GM21367 (cell line): ENCODE measurements around the gene AJUBA.
"Not testable (repeated sequence)": the region's sequence is repeated elsewhere in the genome, so short reads cannot be mapped to it uniquely, and the experiment has no call there.

Experiments
- ATAC-seq: cut with Tn5 transposase; IDR thresholded peaks from one replicate; pipeline ENCODE4 v1.9.1; 2021; ENCODE audit not compliant: unreplicated experiment

Gene AJUBA

DNA sequence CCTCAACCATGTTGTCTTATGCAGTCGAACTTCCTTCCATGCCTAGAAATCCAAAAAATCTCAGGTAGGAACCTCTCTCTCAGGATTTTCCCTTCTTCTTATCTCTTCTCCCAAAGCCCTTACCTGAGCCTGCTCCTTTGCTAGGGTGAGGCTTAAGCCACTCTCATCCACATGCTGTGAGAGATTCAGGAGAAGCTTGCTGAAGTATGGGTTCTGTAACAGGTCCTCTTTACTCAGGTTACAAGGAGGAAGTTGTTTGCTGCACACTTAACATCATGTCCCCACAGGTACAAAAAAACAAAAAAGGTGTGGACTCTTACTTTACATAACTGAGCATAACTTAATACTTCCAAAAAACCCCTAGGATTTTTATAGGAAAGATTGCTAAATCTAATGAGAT lies 29.9 kb downstream of the AJUBA start:
- ATAC-seq = no peak

DNA sequence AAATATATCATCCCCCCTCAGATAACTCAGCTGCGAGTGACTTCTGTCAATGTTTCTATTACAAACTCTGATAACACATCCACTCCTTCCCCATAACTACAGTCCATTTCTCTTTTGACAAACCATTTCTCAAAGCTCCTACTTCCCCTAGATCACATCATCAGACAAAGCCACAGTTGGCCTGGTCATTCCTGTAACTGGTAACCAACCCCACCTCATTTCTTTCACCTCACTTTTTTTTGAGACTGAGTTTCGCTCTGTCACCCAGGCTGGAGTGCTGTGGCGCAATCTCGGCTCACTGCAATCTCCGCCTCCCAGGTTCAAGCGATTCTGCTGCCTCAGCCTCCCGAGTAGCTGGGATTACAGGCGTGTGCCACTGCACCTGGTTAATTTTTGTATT lies 30.6 kb downstream of the AJUBA start:
- not testable (repeated sequence) for ATAC-seq

DNA sequence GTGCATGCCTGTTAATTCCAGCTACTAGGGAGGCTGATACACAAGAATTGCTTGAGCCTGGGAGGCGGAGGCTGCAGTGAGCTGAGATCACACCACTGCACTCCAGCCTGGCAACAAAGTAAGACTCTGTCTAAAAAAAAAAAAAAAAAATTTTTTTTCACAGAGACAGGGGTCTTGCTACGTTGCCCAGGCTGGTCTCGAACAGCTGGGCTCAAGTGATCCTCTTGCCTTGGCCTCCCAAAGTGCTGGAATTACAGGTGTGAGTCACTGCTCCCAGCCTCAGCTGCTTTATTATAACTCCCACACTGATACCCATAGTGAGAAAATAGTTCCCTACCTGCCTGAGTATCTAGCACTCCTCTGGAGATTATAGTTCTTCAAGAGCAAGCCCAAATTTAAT lies 36.7 kb downstream of the AJUBA start:
- no peak for ATAC-seq

DNA sequence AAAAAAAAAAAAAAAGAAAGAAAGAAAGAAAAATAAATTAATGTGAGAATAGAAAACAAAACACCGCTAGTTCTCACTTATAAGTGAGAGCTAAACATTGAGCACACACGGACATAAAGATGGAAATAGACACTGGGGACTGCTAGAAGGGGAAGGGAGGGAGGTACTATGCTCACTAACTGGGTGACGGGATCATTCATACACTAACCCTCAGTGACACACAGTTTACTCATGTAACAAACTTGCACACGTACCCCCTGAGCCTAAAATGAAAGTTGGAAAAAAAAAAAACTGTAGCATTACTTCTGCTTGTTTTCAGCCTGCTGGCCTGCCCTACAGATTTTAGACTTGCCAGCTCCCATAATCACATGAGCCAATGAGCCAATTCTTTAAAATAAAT lies 42.7 kb downstream of the AJUBA start:
- no peak for ATAC-seq

DNA sequence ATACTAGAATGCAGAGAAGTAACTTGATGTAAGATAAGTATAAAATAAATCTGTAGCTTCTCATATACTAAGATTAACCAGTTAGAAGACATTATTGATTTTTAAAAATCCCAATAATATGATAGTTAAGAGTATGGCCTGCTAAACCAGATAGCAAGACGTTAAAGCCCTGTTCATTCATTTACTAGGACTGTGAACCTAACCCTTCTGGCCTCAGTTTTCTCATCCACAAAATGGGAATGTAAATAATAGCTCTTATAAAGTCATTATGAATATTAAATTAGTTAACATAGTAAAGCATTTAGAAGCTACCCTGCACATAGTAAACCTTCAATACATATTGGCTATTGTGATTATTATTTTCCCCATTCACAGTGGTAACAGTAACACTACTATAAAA lies 47.2 kb downstream of the AJUBA start:
- no peak for ATAC-seq

DNA sequence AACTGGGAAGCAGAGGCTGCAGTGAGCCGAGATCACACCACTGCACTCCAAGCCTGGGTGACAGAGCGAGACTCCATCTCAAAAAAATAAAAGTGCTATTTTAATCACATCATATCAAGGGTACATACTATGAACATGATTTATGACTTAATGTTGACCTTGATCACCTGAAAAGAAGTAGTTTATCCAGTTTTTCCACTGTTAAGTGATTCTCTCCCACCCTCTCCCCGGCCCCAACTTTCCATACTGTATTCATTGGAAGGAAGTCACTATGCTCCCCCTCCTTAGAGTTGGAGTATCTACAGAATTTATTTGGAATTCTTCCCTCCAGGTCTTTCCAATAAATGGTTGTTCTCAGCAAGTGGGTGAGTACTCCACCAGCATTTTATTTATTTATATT lies 50.2 kb downstream of the AJUBA start:
- ATAC-seq = no peak

DNA sequence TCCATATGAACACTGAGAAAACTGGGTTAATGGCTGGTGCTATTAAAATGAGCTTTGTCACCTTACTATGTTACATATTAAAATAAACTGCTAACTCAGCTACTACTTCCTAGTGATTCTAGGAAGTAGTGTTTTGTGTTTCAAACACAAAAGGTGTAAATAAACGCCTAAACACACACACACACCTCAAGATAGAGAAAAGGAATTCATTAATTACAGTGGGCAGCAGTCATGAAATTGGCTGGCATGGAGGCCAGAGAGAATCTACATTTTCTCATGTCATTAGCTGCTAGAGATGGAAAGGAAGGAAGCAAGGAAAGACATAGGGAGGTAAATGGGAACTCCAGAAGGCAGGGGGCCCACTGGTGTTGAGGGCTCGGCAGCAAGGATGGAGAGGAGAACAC lies 52.4 kb downstream of the AJUBA start:
- ATAC-seq = no peak

DNA sequence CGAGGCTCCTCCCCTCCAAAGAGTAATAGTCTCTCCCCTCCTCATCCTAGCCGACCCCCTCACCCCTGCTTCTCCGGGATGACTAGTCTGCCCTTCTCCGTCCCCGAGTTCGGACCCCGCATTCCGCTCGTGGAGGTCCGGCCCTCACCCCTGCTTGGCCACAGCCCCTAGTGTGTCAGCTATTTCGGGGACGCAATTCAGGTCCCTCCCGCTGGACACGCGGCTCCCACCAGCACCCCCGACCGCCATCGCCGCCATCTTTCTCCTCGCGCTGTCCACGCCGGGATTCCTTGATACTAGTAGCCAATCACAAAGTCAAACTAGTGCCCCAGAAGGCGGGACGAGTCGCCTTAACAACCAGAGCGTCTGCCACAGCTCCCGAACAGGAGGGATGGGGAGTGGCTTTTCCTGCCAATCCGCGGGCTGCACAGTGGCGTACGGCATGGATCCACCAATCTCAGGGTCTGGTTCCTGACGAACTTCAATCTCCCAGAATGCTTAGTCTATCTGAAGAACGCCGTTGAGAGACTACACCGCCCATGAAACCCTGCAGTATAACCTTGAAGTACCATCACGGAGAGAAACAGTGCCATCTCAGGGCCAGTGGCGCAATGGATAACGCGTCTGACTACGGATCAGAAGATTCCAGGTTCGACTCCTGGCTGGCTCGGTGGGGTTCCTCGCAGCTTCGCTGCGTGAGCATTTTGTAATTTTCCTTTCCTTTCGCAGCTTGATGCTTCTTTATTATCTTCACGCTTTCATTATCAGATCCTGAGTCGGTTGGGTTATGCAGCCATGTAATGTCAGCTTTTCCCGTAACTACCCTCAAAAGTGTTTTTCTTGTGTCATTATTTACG lies 53.0 kb downstream of the AJUBA start, which contains the start of gene PRMT5:
PRMT5 (minus strand) TSS at position 273 of the 857 bp plus-strand sequence; CDS start at position 258, 15 bp downstream.
- peak; percentile 84 for ATAC-seq

DNA sequence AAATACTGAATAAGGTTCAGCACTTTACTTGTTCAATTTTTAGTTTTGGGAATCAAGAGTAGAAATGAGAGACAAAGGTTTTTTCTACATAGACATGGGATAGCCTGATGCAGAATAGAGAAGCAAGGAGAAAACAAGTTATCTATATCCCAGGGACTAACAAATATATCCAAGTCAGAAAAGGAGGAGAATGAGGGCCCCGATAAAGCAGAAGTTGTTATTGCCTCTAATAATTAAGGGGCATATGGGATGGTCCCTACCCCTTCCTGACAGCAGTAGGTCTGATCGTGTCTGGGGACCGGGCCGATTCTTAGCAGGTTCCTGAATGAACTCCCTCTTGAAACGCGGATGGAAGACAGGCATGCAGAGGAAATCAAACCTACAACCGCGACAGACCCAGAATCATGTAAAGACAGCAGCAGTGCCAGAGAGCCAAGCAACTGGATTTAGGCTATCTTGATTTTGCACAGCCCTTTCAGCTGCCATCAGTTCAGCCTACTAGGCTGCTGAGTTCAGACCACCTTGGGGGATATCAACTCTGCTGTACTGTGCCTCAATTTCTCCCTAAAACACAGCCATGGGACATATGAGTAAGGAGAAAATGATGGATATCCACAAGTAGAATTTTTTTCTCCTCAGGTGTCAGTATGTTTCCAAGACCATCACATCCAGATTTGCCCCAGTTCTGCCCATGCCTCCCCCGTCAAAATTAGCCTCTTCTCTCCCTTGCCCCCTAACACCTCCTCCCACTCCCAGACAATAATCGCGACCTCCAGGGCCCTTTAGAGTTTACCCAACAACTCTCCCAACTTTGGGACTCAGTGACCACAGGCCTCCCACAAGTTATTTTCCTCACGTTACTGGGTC lies 53.9 kb downstream of the AJUBA start:
- ATAC-seq = no peak

DNA sequence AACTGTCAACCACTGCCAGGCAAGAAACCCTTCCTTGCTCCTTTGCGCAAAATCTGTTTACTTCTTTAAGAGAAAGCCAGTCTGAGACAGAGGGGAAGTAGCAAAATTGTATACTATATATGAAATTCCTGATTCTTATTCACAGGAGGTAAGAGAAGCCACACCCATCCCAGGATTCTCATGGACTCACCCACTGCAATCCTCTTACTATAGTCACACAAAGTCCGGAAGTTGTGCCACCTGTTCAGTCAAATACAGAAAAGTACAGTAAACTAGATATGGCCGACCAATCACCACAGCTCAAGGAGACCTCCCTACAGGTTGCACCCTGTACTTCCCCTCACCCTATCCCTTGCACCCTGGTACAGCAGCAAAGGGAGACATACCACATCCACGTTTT lies 56.0 kb downstream of the AJUBA start:
- no peak for ATAC-seq

DNA sequence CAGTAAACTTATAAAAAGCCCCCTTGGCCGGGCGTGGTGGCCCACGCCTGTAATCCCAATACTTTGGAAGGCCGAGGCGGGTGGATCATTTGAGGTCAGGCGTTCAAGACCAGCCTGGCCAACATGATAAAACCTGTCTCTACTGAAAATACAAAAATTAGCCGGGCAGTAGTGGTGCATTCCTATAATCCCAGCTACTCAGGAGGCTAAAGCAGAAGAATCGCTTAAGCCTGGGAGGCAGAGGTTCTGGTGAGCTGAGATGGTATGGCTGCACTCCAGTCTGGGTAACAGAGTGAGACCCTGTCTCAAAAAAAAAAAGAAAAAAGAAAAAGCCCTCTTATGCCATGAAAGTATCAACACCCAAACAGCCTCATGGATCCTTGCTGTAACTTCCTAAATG lies 56.8 kb downstream of the AJUBA start:
- no peak for ATAC-seq

DNA sequence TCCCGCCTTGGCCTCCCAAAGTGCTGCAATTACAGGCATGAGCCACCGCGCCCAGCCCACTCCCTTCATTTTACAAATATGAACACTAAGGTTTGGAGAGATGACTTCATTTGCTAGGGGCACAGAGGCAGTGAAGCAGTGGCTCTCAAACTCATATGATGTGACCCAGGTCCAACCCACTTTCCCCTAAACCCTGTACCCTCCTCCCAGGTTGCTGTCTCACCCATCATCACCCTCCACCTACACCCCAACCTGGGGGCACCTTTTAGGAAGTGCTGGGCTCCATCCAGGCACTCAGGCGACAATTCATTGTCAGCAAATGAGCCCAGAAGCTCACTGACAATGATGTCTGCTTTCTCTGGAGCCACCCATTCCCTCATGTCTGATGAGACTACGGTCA lies 58.6 kb downstream of the AJUBA start:
- no peak for ATAC-seq

DNA sequence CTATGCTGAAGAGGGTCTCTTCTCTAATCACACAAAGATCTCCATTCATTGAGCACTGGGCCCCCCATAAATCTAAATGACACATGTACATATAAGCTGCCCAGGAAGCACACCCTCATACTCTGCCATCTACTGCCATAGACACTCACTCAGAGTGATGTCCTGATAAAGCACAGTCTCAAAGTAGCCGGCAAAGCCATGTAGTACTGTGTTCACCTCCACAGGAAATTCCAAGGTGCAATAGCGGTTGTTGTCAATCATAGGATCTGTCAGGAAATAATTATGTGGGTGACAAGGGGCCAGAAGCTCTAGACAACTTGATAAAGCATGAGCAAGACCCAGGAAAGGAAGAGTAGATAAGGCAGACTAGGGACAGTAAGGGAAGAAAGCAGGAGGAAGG lies 60.1 kb downstream of the AJUBA start:
- no peak for ATAC-seq
